GM18502 (cell line): Measurements from ENCODE around the gene GPX2.
A peak's percentile ranks its signal among the peaks of the same experiment; 100 is the strongest.

Experiments
- ATAC-seq: cut with Tn5 transposase; IDR thresholded peaks from one replicate; pipeline ENCODE4 v1.9.1; 2021; ENCODE audit warnings: mild to moderate bottlenecking; ENCODE audit not compliant: unreplicated experiment, poor library complexity

GPX2 gene

GRCh38 chr14:64942531-64943111 lies at the start of gene GPX2:
Gene GPX2 (minus strand): TSS chr14:64942745. CDS start chr14:64942726, 19 bp downstream.
- ATAC-seq = no peak

- ATAC-seq = no peak
Observed at GRCh38 chr14:64990939-64991338, 48.4 kb upstream of the GPX2 start.

GRCh38 chr14:64990296-64990695 lies 47.8 kb upstream of the GPX2 start:
- ATAC-seq = no peak

GRCh38 chr14:64987438-64987767 lies 44.9 kb upstream of the GPX2 start:
- ATAC-seq = no peak

GRCh38 chr14:64986648-64987437 lies 44.3 kb upstream of the GPX2 start, which contains the start of gene FNTB:
Gene FNTB (plus strand): TSS chr14:64986895. CDS start chr14:64986954, 59 bp downstream.
- ATAC-seq = peak; percentile 95

GRCh38 chr14:64983439-64984310 lies 41.1 kb upstream of the GPX2 start:
- ATAC-seq = no peak

- ATAC-seq = no peak
Observed at GRCh38 chr14:64979336-64980074, 37.0 kb upstream of the GPX2 start.

GRCh38 chr14:64974563-64974962 lies 32.0 kb upstream of the GPX2 start:
- no peak for ATAC-seq

GRCh38 chr14:64973826-64974225 lies 31.3 kb upstream of the GPX2 start:
- no peak for ATAC-seq

GRCh38 chr14:64973026-64973442 lies 30.5 kb upstream of the GPX2 start:
- ATAC-seq = no peak

GRCh38 chr14:64971943-64972791 lies 29.6 kb upstream of the GPX2 start, which contains the start of gene RAB15:
Gene RAB15 (minus strand): TSS chr14:64972336. CDS start chr14:64972076, 260 bp downstream.
- ATAC-seq = no peak

- ATAC-seq = no peak
Observed at GRCh38 chr14:64971491-64971942, 29.0 kb upstream of the GPX2 start.

- ATAC-seq = no peak
Observed at GRCh38 chr14:64970776-64971477, 28.4 kb upstream of the GPX2 start.

GRCh38 chr14:64970041-64970440 lies 27.5 kb upstream of the GPX2 start:
- no peak for ATAC-seq

GRCh38 chr14:64968651-64969050 lies 26.1 kb upstream of the GPX2 start:
- no peak for ATAC-seq

- no peak for ATAC-seq
Observed at GRCh38 chr14:64968167-64968566, 25.6 kb upstream of the GPX2 start.

- no peak for ATAC-seq
Observed at GRCh38 chr14:64966976-64967375, 24.4 kb upstream of the GPX2 start.

- ATAC-seq = no peak
Observed at GRCh38 chr14:64965356-64966000, 22.9 kb upstream of the GPX2 start.
